OCI-LY7 (cell line): Measurements from ENCODE around the gene RAP1A.

Experiments used
- CTCF ChIP-seq: fragments of 200-600 bp; sonication (generic); conservative IDR thresholded peaks from 2 replicates; pipeline ENCODE4 v1.5.1; 2014; ENCODE audit warnings: mild to moderate bottlenecking, antibody characterized with exemption, low read length, moderate library complexity, mixed read lengths
- EZH2phosphoT487 ChIP-seq: fragments of 200-600 bp; sonication (generic); IDR thresholded peaks from 2 replicates; pipeline ENCODE4 v1.6.1; 2018; ENCODE audit warnings: low read depth, borderline replicate concordance, mild to moderate bottlenecking, mixed run types, antibody characterized with exemption, low read length, moderate library complexity, mixed read lengths

GRCh38 chr1:111691886-111692285 lies 72.3 kb downstream of the RAP1A start:
- TF ChIP-seq CTCF (no peak), EZH2phosphoT487 (no peak)
